K562 (cell line): ENCODE measurements around the gene R3HDM2. TPM values are rescaled to one million over a fixed set of nuclear protein-coding genes. Genes with fewer than 3 reads are reported as not detected.

ENCODE experiments used
- ATAC-seq: fragments of 200-7000 bp; cut with Tn5 transposase; 3 replicates; pipeline ENCODE4 v1.9.1; 2020; ENCODE audit warnings: moderate library complexity
- BruUV-seq: library from RNA; stranded (reverse); fragments of 400-500 nt; replicated peaks from 2 replicates; lab custom pipeline; 2021; lab: Mats Ljungman, UMichigan
- CTCF ChIA-PET: fragments of 300-600 bp; formaldehyde crosslinking; extraction: SDS; loops from one replicate; lab custom pipeline; 2021; ENCODE audit warnings: low intra/inter-chr PET ratio; lab: Yijun Ruan, JAX
- POLR2A ChIA-PET: fragments of 300-600, 350-650 bp; sonication (Branson Sonifier 250); formaldehyde crosslinking; extraction: SDS; loops from one replicate; lab custom pipeline; 2021; ENCODE audit warnings: antibody characterized with exemption, inconsistent platforms; lab: Yijun Ruan, JAX
- DNase-seq, 4 experiments: peaks; one replicate each; pipeline versions ENCODE4 v3.0.0 to v3.0.0-alpha.2; 2011 to 2018; ENCODE audit warnings: low spot score in 3 of 4, mixed read lengths in 3 of 4; ENCODE audit errors: extremely low read depth in 1 of 4
- FAIRE-seq: peaks from 2 replicates; lab custom pipeline; 2011; peaks lifted over from hg19 to GRCh38; lab: Jason Lieb, UNC
- H2AFZ ChIP-seq: 2 replicates; pipeline ENCODE4 v1.6.0; 2011; ENCODE audit warnings: low read depth, low read length, control low read depth, inconsistent platforms
- H3K27ac ChIP-seq: fragments of 200-600 bp; 3 replicates; pipeline ENCODE4 v1.8.0; 2011; ENCODE audit warnings: low read depth, mild to moderate bottlenecking, control low read depth, inconsistent platforms, low read length, moderate library complexity, mixed read lengths; ENCODE audit errors: extremely low read depth
- H3K27me3 ChIP-seq, 2 experiments: fragments of 300-600 bp in 1 of 2; 2 replicates in 1 of 2; 3 replicates in 1 of 2; pipeline versions ENCODE4 v1.6.0 to v1.8.0; 2011; ENCODE audit warnings: inconsistent platforms in 2 of 2, low read length in 2 of 2, mild to moderate bottlenecking in 1 of 2, mixed read lengths in 1 of 2, moderate library complexity in 1 of 2; ENCODE audit not compliant: control insufficient read depth in 2 of 2, insufficient read depth in 2 of 2
- H3K36me3 ChIP-seq: fragments of 300-600 bp; 3 replicates; pipeline ENCODE4 v1.8.0; 2011; ENCODE audit warnings: mild to moderate bottlenecking, low read length, inconsistent platforms; ENCODE audit not compliant: control insufficient read depth, insufficient read depth
- H3K4me1 ChIP-seq, 2 experiments: fragments of 200-600 bp in 1 of 2; replicated peaks in 1 of 2; 2 replicates in 1 of 2; 3 replicates in 1 of 2; pipeline versions ENCODE4 v1.5.1 to v1.8.0; 2011; ENCODE audit warnings: inconsistent platforms in 2 of 2, low read length in 2 of 2, mild to moderate bottlenecking in 1 of 2, mixed read lengths in 1 of 2, moderate library complexity in 1 of 2; ENCODE audit not compliant: control insufficient read depth in 2 of 2, insufficient read depth in 2 of 2
- H3K4me2 ChIP-seq: 2 replicates; pipeline ENCODE4 v1.6.1; 2011; ENCODE audit warnings: low read length, control low read depth, inconsistent platforms, mixed read lengths; ENCODE audit not compliant: insufficient read depth
- H3K4me3 ChIP-seq: fragments of 200-600 bp; sonication (generic), shearing (Covaris generic); 2 replicates; pipeline ENCODE4 v1.5.1; 2016; ENCODE audit warnings: control low read depth, inconsistent platforms
- H3K79me2 ChIP-seq: fragments of 200-600 bp; 3 replicates; pipeline ENCODE4 v1.8.0; 2011; ENCODE audit warnings: low read length, inconsistent platforms; ENCODE audit not compliant: control insufficient read depth, insufficient read depth
- H3K9ac ChIP-seq, 2 experiments: 2 replicates each; pipeline versions ENCODE4 v1.6.0 to v1.6.1; 2011; ENCODE audit warnings: low read depth in 2 of 2, low read length in 2 of 2, control low read depth in 1 of 2, inconsistent platforms in 1 of 2, mild to moderate bottlenecking in 1 of 2, mixed read lengths in 1 of 2; ENCODE audit not compliant: insufficient read depth in 1 of 2
- H3K9me1 ChIP-seq: one replicate; pipeline ENCODE4 v1.6.0; 2011; ENCODE audit warnings: inconsistent platforms, mild to moderate bottlenecking, low read length, moderate library complexity; ENCODE audit not compliant: control insufficient read depth, insufficient read depth
- H3K9me3 ChIP-seq: replicated peaks from 2 replicates; pipeline ENCODE4 v1.5.1; 2011; ENCODE audit warnings: low read depth, low read length, inconsistent platforms; ENCODE audit not compliant: control insufficient read depth, insufficient read depth
- H4K20me1 ChIP-seq: replicated peaks from 2 replicates; pipeline ENCODE4 v1.6.1; 2011; ENCODE audit warnings: low read length, inconsistent platforms, mixed read lengths; ENCODE audit not compliant: control insufficient read depth, insufficient read depth
- CREB3L1 ChIP-seq: fragments of 450-650 bp; IDR thresholded peaks from 2 replicates; pipeline ENCODE4 v1.6.1; 2014; ENCODE audit warnings: low read depth, mild to moderate bottlenecking, moderate library complexity, borderline replicate concordance
- MAZ ChIP-seq, 2 experiments: fragments of 450-650 bp in 1 of 2; sonication (generic) in 1 of 2; formaldehyde crosslinking; IDR thresholded peaks in 1 of 2; conservative IDR thresholded peaks in 1 of 2; 2 replicates each; pipeline versions ENCODE4 v1.4.0 to v1.5.0; 2020; ENCODE audit warnings: mild to moderate bottlenecking in 1 of 2, missing genetic modification reagents in 1 of 2
- REST ChIP-seq, 2 experiments: fragments of 450-650 bp; formaldehyde crosslinking in 1 of 2; IDR thresholded peaks; 2 replicates each; pipeline versions ENCODE4 v1.4.0 to v1.6.1; 2014 to 2020; ENCODE audit warnings: mild to moderate bottlenecking in 2 of 2, borderline replicate concordance in 1 of 2, low read depth in 1 of 2
- SFPQ ChIP-seq: fragments of 200-400 bp; formaldehyde crosslinking; IDR thresholded peaks from 2 replicates; pipeline ENCODE4 v1.6.1; 2017; ENCODE audit warnings: mild to moderate bottlenecking, low read depth, low read length, moderate library complexity
- ZBTB12 ChIP-seq: fragments of 250-450 bp; sonication (Bioruptor Pico); IDR thresholded peaks from 2 replicates; pipeline ENCODE4 v1.4.0; 2020
- WGBS: fragments of 100-300 bp; shearing (Covaris generic); methylation state at CpG from one replicate; pipeline ENCODE4 v1.1.6; 2016; ENCODE audit warnings: low coverage, mixed read lengths; ENCODE audit not compliant: insufficient coverage; ENCODE audit errors: missing lambda C conversion rate; 5-methylcytosine and 5-hydroxymethylcytosine counted together
- in situ Hi-C: fragments of 300-500 bp; cut with MboI; formaldehyde crosslinking; loops from 4 replicates; pipeline ENCODE4 v1.15.0; 2018; ENCODE audit warnings: inconsistent platforms, mixed read lengths
- intact Hi-C: fragments of 100-400 bp; cut with micrococcal nuclease; formaldehyde crosslinking; loops from 2 replicates; pipeline ENCODE4 v1.14.2; 2022
- polyA plus RNA-seq, 8 experiments: library from polyadenylated mRNA; depleted of rRNA in 4 of 8; stranded (reverse) in 5 of 8; unstranded in 3 of 8; fragments of >200 nt; fragmentation: Nextera tagmentation in 2 of 8; fragmentation: Illumina TruSeq in 1 of 8; extraction: Ambion mirVana in 2 of 8; extraction: Trizol in 1 of 8; gene quantifications; 2 replicates each; pipeline versions ENCODE4 v1.2.1 to v1.2.3, GENCODE V29; 2011 to 2014; ENCODE audit warnings: inconsistent platforms in 1 of 8, missing spikeins in 1 of 8
- total RNA-seq, 7 experiments: library from RNA; depleted of rRNA in 6 of 7; stranded (reverse); fragments of >200 nt in 6 of 7; fragmentation: Illumina TruSeq in 2 of 7; extraction: Trizol in 2 of 7; gene quantifications; 2 replicates each; pipeline versions ENCODE4 v1.2.1 to v1.2.3, GENCODE V29; 2011 to 2021; ENCODE audit warnings: low replicate concordance in 1 of 7

Gene R3HDM2
- total and polyA plus RNA-seq, 9 of the 15 experiments (the other 6 are each of a cell fraction or from before 2014, with no cell fraction given): 3.3 to 18.8 (median 9.0) TPM

- no peak for FAIRE-seq
- no peak overlapping the region for H3K4me2 ChIP-seq
- H3K9me1 ChIP-seq: no peaks in the 10 kb centered on the region
- ATAC-seq: no peak
- ChIA-PET POLR2A (interaction anchor here (1.4 kb wide), 1 partner anchor 11 kb away, joined by 5 read pairs; no protein-coding TSS in a partner anchor), CTCF (no interaction called here)
- no peaks in the 10 kb centered on the region for H3K27me3 ChIP-seq
- H3K4me1 ChIP-seq: peaks cover 2 to 3% of the 10 kb centered on the region in 2 experiments; a peak in 4 of 5 replicates
- H3K79me2 ChIP-seq: no peaks in the 10 kb centered on the region
- BruUV-seq: TSS peak; percentile 33
- intact Hi-C loops: no loop called here
- 63% methylated on average over 14 of the region's 14 CpGs for WGBS
- peaks cover 24% of the 10 kb centered on the region; the same call in 2 of the 3 replicates for H3K36me3 ChIP-seq
- in situ Hi-C loops: no loop called here
- no peak overlapping the region for H3K4me3 ChIP-seq
- H3K9me3 ChIP-seq: no peaks in the 10 kb centered on the region
- no peak overlapping the region for H2AFZ ChIP-seq
- H3K9ac ChIP-seq: peak overlapping the region in 1 of 2 experiments; percentile 40; a peak in 1 of 4 replicates
- no peak for DNase-seq
- H4K20me1 ChIP-seq: no peaks in the 10 kb centered on the region
- H3K27ac ChIP-seq: no peak overlapping the region
- no peak for TF ChIP-seq MAZ (CRISPR knock-in tag; conservative IDR thresholded peaks at IDR 0.05 in 1 of 2, IDR thresholded peaks at IDR 0.05 in 1 of 2)
- TF ChIP-seq CREB3L1: no peak
- peak; percentile 65 for TF ChIP-seq REST (IDR thresholded peaks at IDR 0.05; ENCODE audit: borderline replicate concordance)
- no peak for TF ChIP-seq REST (CRISPR knock-in tag; IDR thresholded peaks at IDR 0.05; ENCODE audit: low read depth)
- TF ChIP-seq ZBTB12 (CRISPR knock-in tag): no peak
- TF ChIP-seq SFPQ: no peak
Observed at GRCh38 chr12:57254506-57255280, 176.2 kb downstream of the R3HDM2 start.
